Ishikawa (cell line): Measurements from ENCODE around the gene PLCB1.

Experiments used
- CEBPB ChIP-seq: IDR thresholded peaks from 2 replicates; pipeline ENCODE4 v1.6.1; 2012
- CREB1 ChIP-seq: IDR thresholded peaks from 2 replicates; pipeline ENCODE4 v1.6.1; 2012; ENCODE audit warnings: low read depth
- EGR1 ChIP-seq: IDR thresholded peaks from 2 replicates; pipeline ENCODE4 v1.6.1; 2012
- EP300 ChIP-seq: IDR thresholded peaks from 2 replicates; pipeline ENCODE4 v1.6.1; 2012; ENCODE audit warnings: borderline replicate concordance
- FOXM1 ChIP-seq: IDR thresholded peaks from 2 replicates; pipeline ENCODE4 v1.6.1; 2012; ENCODE audit warnings: low read depth, borderline replicate concordance
- NFIC ChIP-seq: IDR thresholded peaks from 2 replicates; pipeline ENCODE4 v1.6.1; 2012
- RAD21 ChIP-seq: IDR thresholded peaks from 2 replicates; pipeline ENCODE4 v1.6.1; 2012; ENCODE audit warnings: low read depth
- TAF1 ChIP-seq: IDR thresholded peaks from 2 replicates; pipeline ENCODE4 v1.6.1; 2012; ENCODE audit warnings: low read depth, mild to moderate bottlenecking
- TCF12 ChIP-seq: IDR thresholded peaks from 2 replicates; pipeline ENCODE4 v1.6.1; 2012; ENCODE audit warnings: low read depth
- TEAD4 ChIP-seq: IDR thresholded peaks from 2 replicates; pipeline ENCODE4 v1.6.1; 2012
- USF1 ChIP-seq: IDR thresholded peaks from 2 replicates; pipeline ENCODE4 v1.6.1; 2012
- YY1 ChIP-seq: IDR thresholded peaks from 2 replicates; pipeline ENCODE4 v1.6.1; 2012; ENCODE audit warnings: low read depth
- ZBTB7A ChIP-seq: IDR thresholded peaks from 2 replicates; pipeline ENCODE4 v1.6.1; 2012; ENCODE audit warnings: low read depth
- TF ChIP-seq, protein P1 (sequence below): IDR thresholded peaks from 2 replicates; pipeline ENCODE4 v1.6.1; 2012
- TF ChIP-seq, protein P2 (sequence below): IDR thresholded peaks from 2 replicates; pipeline ENCODE4 v1.6.1; 2012; ENCODE audit warnings: low read depth, mild to moderate bottlenecking

The PLCB1 gene

DNA sequence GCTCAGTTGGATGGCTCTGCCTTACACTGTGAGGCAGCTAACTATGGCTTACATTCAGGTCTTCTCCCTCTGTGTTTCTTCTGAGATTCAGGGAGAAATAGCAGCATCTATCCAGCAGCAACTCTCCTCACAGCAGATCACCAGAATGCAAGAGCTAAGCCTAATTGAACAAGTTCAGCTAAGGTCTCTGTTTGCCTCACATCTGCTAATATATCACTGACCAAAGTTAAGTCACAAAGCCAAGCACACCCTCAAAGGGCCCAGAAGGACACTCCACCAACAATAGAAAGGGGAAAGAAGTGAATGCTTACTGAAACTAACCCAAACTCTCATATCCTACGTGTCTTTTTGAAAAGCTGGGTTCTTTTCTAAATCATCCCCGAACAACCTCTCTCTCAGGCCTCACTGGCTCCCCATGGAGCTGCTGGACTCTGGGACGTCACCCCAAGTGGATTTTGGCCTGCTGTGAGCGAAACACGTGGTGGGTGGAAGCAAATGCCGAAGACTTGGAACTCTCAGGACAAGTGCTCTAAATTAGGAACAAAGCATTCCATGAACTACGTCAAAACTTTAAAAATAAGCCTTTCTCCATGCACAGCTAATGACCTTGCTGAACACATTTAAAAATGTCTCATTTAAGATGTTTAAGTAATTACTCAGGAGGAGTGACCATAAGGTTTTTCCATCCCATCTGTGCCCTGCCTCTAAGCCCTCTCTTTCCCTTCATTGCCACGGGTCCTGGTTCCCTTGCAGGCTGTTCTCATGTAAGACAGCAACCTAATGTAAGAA lies 769.4 kb downstream of the PLCB1 start:
- TF ChIP-seq, protein P1, sequence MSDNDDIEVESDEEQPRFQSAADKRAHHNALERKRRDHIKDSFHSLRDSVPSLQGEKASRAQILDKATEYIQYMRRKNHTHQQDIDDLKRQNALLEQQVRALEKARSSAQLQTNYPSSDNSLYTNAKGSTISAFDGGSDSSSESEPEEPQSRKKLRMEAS = no peak
- no peak for TF ChIP-seq CREB1
- TF ChIP-seq, protein P2, sequence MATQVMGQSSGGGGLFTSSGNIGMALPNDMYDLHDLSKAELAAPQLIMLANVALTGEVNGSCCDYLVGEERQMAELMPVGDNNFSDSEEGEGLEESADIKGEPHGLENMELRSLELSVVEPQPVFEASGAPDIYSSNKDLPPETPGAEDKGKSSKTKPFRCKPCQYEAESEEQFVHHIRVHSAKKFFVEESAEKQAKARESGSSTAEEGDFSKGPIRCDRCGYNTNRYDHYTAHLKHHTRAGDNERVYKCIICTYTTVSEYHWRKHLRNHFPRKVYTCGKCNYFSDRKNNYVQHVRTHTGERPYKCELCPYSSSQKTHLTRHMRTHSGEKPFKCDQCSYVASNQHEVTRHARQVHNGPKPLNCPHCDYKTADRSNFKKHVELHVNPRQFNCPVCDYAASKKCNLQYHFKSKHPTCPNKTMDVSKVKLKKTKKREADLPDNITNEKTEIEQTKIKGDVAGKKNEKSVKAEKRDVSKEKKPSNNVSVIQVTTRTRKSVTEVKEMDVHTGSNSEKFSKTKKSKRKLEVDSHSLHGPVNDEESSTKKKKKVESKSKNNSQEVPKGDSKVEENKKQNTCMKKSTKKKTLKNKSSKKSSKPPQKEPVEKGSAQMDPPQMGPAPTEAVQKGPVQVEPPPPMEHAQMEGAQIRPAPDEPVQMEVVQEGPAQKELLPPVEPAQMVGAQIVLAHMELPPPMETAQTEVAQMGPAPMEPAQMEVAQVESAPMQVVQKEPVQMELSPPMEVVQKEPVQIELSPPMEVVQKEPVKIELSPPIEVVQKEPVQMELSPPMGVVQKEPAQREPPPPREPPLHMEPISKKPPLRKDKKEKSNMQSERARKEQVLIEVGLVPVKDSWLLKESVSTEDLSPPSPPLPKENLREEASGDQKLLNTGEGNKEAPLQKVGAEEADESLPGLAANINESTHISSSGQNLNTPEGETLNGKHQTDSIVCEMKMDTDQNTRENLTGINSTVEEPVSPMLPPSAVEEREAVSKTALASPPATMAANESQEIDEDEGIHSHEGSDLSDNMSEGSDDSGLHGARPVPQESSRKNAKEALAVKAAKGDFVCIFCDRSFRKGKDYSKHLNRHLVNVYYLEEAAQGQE = no peak
- TF ChIP-seq EGR1 = no peak
- TF ChIP-seq FOXM1 = no peak
- no peak for TF ChIP-seq USF1
- TF ChIP-seq ZBTB7A = no peak
- TF ChIP-seq NFIC = no peak
- TF ChIP-seq YY1 = no peak
- TF ChIP-seq TCF12 = no peak
- TF ChIP-seq TAF1 = no peak
- no peak for TF ChIP-seq TEAD4

GRCh38 chr20:8903655-8904605 lies 771.9 kb downstream of the PLCB1 start:
- TF ChIP-seq, protein P1 = no peak
- TF ChIP-seq TAF1 = no peak
- TF ChIP-seq EGR1 = no peak
- no peak for TF ChIP-seq EP300
- TF ChIP-seq TCF12 = no peak
- TF ChIP-seq RAD21 = no peak
- no peak for TF ChIP-seq FOXM1
- TF ChIP-seq CEBPB = no peak
- TF ChIP-seq YY1 = no peak
- no peak for TF ChIP-seq NFIC
- no peak for TF ChIP-seq USF1
- no peak for TF ChIP-seq TEAD4
- TF ChIP-seq, protein P2 = no peak
- no peak for TF ChIP-seq ZBTB7A

DNA sequence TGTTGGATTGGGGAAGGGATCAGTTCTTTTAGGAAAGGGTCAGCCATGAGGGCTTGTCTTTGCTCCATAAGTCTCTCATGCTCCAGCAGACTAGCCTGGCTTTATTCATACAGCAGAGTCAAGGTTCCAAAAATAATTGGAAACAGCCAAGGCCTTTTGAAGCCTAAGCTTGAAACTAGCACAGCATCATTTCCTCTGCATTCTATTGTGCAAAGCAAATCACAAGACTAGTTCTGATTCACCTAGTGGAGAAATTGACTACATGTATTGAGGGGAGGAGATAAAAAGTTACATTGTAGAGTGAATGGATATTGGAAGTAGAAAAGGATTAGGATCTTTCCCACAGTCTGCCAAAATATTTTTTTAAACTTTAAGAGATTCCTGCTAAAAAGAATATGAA lies 777.5 kb downstream of the PLCB1 start:
- TF ChIP-seq EGR1 (no peak), CREB1 (no peak), USF1 (no peak), FOXM1 (no peak), YY1 (no peak), CEBPB (no peak), NFIC (no peak), RAD21 (no peak), TAF1 (no peak)
- TF ChIP-seq, protein P2 = no peak
